ENCODE measurements around the gene C11orf98.
"Not testable (repeated sequence)": the region's sequence is repeated elsewhere in the genome, so short reads cannot be mapped to it uniquely, and the experiment has no call there.

C11orf98 gene

DNA sequence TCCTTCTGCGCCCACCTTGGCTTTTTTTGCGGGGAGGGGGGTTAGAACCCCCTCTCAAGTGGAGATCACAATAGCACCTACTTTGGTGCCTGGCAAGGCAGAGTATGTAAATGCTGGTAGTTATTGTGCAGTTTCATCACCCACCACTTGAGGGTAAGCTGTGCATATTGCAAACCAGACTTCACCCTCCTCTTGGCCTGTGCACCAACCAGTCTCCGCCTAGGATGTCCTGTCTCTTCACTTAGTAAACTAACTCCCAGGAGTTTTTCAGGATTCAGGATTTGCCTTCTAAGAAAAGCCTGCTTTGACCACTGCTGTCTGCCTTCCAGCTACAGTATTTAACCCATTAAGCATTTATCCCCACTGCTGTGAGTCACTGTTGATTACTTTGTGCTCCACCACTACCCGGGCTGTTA lies 15.8 kb upstream of the C11orf98 start:
- peak; percentile 48 to 63 for DNase-seq

- peak; percentile 87 to 88 for DNase-seq
These were observed 14.0 kb upstream of the C11orf98 start, which contains the start of gene UBXN1 for GRCh38 chr11:62678770-62679696. UBXN1 (minus strand) TSS chr11:62679073; CDS start chr11:62678923, 150 bp downstream.

- DNase-seq: no peak
These were observed 13.4 kb upstream of the C11orf98 start for GRCh38 chr11:62678433-62678769.

DNA sequence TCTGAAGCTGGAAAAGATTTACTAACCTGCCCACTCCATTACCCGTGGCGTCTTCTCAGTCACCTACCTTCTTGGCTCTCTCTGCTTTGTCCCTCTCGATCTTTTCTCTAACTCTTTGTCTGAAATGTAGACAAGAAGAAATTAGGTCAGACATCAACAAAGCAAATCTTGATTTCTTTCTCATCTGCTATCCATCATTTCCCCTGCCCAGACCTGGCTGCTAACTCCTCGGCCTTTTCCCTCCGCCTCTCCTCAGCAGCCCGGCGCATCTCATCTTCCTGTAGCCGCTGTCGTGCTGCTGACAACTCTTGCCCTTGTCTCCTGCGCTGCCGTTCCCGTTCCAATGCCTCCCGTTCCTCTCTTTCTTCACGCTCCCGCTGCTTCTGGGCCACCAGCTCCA lies 12.7 kb upstream of the C11orf98 start:
- no peak for DNase-seq

DNA sequence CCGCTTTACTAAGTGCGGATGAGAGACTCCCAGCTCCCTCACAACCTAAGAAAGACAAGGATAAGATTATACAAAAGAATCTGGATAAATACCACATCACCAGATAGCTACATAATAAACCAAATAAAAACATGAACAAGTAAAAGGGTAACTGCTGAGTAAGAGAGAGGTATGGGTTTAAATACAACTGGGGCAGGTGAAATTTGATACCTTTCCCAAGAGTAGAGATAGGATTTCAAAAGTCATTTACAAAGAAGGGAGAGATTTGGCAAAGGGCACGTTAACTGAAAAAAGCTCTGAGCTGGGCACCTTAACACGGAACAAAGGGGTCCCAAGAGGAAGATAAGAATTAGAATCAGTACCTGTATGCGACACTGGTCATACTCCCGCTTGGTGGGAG lies 12.1 kb upstream of the C11orf98 start:
- no peak for DNase-seq

GRCh38 chr11:62676698-62677097 lies 11.7 kb upstream of the C11orf98 start:
- no peak for DNase-seq

- DNase-seq: not testable (repeated sequence)
These were observed 10.4 kb upstream of the C11orf98 start for GRCh38 chr11:62675415-62675814.

DNA sequence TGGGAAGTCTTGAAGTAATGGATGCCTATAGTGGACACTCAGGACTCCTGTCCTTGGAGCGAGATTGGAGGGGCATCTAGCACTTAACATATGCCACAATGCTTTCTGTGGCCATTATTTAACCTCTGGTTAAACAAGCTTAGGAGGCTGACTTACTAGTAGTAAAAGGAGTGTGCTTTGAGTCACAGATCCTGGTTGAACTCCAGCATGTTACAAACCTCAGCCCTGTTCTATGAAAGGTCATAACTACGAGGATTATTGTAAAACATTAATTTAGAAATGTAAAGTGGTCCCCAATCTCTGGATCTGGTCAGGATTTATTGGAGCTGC lies 8.2 kb upstream of the C11orf98 start:
- no peak for DNase-seq

GRCh38 chr11:62671608-62672389 lies 6.8 kb upstream of the C11orf98 start, which contains the start of the genes LBHD1 and UQCC3:
LBHD1 (minus strand) TSS chr11:62672267; CDS start chr11:62670031, 2,236 bp downstream.
UQCC3 (plus strand) TSS chr11:62671673; CDS start chr11:62671746, 73 bp downstream.
- peak; percentile 78 to 87 for DNase-seq

GRCh38 chr11:62671236-62671607 lies 6.2 kb upstream of the C11orf98 start:
- DNase-seq: no peak

GRCh38 chr11:62669420-62670161 lies 4.6 kb upstream of the C11orf98 start:
- no peak for DNase-seq

GRCh38 chr11:62667460-62667859 lies 2.5 kb upstream of the C11orf98 start:
- DNase-seq: no peak

DNA sequence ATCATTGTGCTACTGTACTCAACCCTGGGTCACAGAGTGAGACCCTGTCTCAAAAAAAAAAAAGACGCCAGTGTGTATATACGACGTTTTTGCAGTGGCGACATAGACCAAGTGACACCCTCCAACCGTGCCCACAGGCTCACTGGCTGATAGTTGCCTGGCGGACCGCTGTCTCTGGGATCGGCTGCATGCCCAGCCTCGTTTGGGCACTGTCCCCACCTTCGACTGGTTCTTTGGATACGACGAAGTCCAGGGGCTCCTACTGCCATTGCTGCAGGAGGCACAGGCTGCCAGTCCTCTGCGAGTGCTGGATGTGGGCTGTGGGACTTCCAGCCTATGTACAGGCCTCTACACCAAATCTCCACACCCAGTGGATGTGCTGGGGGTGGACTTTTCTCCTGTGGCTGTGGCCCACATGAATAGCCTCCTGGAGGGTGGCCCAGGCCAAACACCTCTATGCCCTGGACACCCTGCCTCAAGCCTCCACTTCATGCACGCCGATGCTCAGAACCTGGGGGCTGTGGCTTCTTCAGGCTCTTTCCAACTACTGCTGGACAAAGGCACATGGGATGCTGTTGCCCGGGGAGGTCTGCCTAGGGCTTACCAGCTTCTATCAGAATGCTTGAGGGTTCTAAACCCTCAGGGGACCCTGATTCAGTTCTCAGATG lies 1.4 kb upstream of the C11orf98 start:
- no peak for DNase-seq

DNA sequence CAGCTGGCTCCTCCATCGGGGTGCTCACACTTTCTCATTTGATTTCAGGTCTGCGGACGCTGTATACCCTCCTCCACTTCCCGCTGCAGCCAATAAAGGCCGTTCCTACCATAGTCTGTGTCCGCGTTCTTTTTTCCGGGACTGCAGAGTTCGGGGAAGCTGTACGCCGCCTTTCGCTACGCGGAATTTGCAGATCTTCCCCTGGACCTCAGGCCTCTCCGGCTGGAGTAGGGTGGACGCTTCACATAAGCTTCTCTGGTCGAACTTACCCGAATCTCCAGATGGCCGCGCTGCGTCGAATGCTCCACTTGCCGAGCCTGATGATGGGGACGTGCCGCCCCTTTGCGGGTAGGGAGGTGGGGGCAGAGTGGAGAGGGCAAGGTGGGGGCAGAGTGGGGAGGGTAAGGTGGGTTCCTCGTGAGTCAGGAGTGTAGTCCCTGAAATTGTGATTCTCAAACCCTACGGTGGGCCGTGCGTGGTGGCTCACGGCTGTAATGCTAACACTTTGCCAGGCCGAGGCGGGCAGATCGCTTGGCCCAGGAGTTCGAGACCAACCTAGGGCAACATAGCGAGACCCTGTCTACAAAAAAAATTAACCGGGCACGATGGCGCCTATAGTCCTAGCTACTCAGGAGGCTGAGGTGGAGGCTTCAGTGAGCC lies 719 bp upstream of the C11orf98 start:
- peak; percentile 62 to 67 for DNase-seq

DNA sequence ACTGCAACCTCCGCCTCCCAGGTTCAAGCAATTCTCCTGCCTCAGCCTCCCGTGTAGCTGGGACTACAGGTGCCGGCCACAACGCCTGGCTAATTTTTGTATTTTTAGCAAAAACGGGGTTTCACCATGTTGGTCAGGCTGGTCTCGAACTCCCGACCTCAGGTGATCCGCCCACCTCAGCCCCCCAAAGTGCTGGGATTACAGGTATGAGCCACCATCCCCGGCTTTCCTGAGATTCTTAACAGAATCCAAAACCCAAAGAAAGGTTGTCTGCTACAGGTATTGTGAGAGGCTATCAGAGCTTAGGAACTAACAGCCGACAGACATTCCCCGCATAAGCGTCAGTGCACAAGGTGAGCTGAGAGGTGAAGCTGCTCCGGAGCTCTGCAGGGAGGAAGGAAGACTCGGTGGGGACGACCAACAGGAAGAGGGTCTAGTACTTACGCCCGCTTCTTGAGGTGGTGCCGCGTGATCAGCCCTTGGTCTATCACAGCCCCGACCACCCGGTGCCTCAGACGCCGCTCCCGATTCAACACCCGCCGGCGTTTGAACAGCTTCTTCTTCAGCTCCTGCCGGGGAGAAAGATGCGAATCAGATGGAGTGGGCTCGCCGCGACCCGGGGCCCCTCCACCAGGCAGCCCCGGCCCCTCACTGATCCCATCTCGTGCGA lies 470 bp downstream of the C11orf98 start:
- DNase-seq: peak; percentile 65

DNA sequence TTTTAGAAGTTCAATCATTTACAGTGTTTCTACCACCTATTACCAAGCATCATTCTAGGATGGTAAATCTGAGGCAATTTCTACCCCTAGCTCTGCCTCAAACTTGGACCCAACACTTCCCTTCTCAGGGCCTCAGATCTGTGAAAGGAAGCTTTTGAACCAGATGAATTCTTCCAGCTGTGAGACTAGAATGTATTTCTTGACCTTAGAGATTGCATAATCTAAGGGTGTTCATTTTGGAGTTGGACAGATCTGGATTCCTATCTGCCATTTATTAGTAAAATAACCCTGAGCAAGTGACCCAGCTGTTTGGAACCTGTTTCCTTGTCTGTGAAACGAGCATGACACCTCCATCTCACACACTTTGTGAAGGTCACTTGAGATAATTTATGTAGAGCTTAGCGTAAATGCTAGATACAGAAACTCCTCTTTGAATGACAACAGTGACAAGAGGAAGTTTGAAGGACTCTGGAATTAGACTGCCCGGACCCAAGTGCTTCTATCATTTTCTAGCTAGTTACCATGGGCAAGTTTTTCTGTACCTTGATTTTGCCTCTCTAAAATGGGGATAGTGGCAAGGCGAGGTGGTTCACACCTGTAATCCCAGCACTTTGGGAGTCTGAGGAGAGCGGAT lies 8.1 kb downstream of the C11orf98 start:
- DNase-seq: no peak

DNA sequence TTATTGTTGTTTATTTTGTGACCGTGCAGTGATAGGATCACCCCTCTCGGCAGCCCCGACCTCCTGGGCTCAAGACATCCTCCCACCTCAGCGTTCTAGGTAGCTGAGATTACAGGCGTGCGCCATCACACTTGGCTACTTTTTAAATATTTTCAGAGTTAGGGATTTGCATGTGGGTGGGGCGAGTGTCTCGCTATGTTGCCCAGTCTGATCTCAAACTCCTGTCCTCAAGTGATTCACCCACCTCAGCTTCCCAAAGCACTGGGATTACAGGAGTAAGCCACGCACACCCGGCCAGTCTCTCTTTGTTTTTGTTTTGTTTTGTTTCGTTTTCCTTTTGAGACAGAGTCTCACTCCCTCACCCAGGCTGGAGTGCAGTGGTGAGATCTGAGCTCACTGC lies 10.7 kb downstream of the C11orf98 start:
- no peak for DNase-seq

GRCh38 chr11:62652161-62653006 lies 12.6 kb downstream of the C11orf98 start:
- peak in 1 of 2 donors; percentile 81 for DNase-seq

DNA sequence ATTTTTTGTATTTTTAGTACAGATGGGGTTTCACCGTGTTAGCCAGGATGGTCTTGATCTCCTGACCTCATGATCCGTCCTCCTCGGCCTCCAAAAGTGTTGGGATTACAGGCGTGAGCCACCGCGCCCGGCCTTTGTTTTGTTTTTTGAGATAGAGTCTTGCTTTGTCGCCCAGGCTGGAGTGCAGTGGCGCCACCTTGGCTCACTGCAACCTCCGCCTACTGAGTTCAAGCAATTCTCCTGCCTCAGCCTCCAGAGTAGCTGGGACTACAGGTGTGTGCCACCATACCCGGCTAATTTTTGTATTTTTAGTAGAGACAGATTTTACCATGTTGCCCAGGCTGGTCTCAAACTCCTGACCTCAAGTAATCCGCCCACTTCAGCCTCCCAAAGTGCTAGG lies 14.7 kb downstream of the C11orf98 start:
- DNase-seq: not testable (repeated sequence)

GRCh38 chr11:62649486-62649885 lies 15.5 kb downstream of the C11orf98 start:
- DNase-seq: no peak
